Liver (tissue), 3 donors: Measurements from ENCODE around the gene WIPF2.

Experiments
- FOXA2 ChIP-seq: IDR thresholded peaks from 2 replicates; pipeline ENCODE4 v1.6.1; 2016; ENCODE audit warnings: antibody characterized with exemption
- GABPA ChIP-seq, 2 donors: IDR thresholded peaks in 1 of 2; conservative IDR thresholded peaks in 1 of 2; 2 replicates each; pipeline ENCODE4 v1.6.1; 2016; ENCODE audit warnings: antibody characterized with exemption in 2 of 2, mild to moderate bottlenecking in 1 of 2, moderate library complexity in 1 of 2
- RAD21 ChIP-seq, 2 donors: IDR thresholded peaks; 2 replicates each; pipeline ENCODE4 v1.6.1; 2016; ENCODE audit warnings: antibody characterized with exemption in 2 of 2, mild to moderate bottlenecking in 2 of 2
- SP1 ChIP-seq: IDR thresholded peaks from 2 replicates; pipeline ENCODE4 v1.6.1; 2018; ENCODE audit warnings: antibody characterized with exemption, mild to moderate bottlenecking
- TAF1 ChIP-seq: conservative IDR thresholded peaks from 2 replicates; pipeline ENCODE4 v1.6.1; 2016; ENCODE audit warnings: antibody characterized with exemption, mild to moderate bottlenecking
- YY1 ChIP-seq: IDR thresholded peaks from 2 replicates; pipeline ENCODE4 v1.6.1; 2016; ENCODE audit warnings: antibody characterized with exemption, mild to moderate bottlenecking
- TF ChIP-seq, protein P1 (sequence below): fragments of 150-350 bp; IDR thresholded peaks from 2 replicates; pipeline ENCODE4 v1.5.1; 2017; ENCODE audit warnings: improper control_type of control experiment, low read depth, low read length; ENCODE audit not compliant: missing input control
- TF ChIP-seq, protein P2 (sequence below): IDR thresholded peaks from 2 replicates; pipeline ENCODE4 v1.6.1; 2016; ENCODE audit warnings: antibody characterized with exemption
- TF ChIP-seq, protein P3 (sequence below): IDR thresholded peaks from 2 replicates; pipeline ENCODE4 v1.6.1; 2016; ENCODE audit warnings: antibody characterized with exemption, mild to moderate bottlenecking
- TF ChIP-seq, protein P4 (sequence below): IDR thresholded peaks from 2 replicates; pipeline ENCODE4 v1.6.1; 2016; ENCODE audit warnings: antibody characterized with exemption
- TF ChIP-seq, protein P5 (sequence below): IDR thresholded peaks from 2 replicates; pipeline ENCODE4 v1.6.1; 2016; ENCODE audit warnings: antibody characterized with exemption
- donor health status: healthy.
- donor health status: healthy.

DNA sequence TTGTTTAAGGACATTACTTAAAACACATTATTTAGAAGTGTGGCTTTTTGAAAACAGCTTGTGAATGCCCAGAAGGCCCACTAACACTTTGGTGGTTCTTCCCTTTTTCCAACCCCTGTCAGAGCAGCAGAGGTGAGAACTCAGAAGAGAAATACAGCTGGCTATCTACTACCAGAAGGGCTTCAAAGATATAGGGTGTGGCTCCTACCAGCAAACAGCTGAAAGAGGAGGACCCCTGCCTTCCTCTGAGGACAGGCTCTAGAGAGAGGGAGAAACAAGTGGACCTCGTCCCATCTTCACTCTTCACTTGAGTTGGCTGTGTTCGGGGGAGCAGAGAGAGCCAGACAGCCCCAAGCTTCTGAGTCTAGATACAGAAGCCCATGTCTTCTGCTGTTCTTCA, 48.8 kb upstream of the WIPF2 start:
- TF ChIP-seq YY1 (no peak), TAF1 (no peak), SP1 (no peak), RAD21 (IDR thresholded peaks at IDR 0.05) (no peak), GABPA (IDR thresholded peaks at IDR 0.05 in 1 of 2, conservative IDR thresholded peaks at IDR 0.05 in 1 of 2) (no peak), FOXA2 (no peak)
- TF ChIP-seq, protein P1, sequence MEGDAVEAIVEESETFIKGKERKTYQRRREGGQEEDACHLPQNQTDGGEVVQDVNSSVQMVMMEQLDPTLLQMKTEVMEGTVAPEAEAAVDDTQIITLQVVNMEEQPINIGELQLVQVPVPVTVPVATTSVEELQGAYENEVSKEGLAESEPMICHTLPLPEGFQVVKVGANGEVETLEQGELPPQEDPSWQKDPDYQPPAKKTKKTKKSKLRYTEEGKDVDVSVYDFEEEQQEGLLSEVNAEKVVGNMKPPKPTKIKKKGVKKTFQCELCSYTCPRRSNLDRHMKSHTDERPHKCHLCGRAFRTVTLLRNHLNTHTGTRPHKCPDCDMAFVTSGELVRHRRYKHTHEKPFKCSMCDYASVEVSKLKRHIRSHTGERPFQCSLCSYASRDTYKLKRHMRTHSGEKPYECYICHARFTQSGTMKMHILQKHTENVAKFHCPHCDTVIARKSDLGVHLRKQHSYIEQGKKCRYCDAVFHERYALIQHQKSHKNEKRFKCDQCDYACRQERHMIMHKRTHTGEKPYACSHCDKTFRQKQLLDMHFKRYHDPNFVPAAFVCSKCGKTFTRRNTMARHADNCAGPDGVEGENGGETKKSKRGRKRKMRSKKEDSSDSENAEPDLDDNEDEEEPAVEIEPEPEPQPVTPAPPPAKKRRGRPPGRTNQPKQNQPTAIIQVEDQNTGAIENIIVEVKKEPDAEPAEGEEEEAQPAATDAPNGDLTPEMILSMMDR = no peak
- TF ChIP-seq, protein P2, sequence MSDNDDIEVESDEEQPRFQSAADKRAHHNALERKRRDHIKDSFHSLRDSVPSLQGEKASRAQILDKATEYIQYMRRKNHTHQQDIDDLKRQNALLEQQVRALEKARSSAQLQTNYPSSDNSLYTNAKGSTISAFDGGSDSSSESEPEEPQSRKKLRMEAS = no peak
- TF ChIP-seq, protein P3, sequence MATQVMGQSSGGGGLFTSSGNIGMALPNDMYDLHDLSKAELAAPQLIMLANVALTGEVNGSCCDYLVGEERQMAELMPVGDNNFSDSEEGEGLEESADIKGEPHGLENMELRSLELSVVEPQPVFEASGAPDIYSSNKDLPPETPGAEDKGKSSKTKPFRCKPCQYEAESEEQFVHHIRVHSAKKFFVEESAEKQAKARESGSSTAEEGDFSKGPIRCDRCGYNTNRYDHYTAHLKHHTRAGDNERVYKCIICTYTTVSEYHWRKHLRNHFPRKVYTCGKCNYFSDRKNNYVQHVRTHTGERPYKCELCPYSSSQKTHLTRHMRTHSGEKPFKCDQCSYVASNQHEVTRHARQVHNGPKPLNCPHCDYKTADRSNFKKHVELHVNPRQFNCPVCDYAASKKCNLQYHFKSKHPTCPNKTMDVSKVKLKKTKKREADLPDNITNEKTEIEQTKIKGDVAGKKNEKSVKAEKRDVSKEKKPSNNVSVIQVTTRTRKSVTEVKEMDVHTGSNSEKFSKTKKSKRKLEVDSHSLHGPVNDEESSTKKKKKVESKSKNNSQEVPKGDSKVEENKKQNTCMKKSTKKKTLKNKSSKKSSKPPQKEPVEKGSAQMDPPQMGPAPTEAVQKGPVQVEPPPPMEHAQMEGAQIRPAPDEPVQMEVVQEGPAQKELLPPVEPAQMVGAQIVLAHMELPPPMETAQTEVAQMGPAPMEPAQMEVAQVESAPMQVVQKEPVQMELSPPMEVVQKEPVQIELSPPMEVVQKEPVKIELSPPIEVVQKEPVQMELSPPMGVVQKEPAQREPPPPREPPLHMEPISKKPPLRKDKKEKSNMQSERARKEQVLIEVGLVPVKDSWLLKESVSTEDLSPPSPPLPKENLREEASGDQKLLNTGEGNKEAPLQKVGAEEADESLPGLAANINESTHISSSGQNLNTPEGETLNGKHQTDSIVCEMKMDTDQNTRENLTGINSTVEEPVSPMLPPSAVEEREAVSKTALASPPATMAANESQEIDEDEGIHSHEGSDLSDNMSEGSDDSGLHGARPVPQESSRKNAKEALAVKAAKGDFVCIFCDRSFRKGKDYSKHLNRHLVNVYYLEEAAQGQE = no peak
- TF ChIP-seq, protein P4, sequence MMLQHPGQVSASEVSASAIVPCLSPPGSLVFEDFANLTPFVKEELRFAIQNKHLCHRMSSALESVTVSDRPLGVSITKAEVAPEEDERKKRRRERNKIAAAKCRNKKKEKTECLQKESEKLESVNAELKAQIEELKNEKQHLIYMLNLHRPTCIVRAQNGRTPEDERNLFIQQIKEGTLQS = no peak
- TF ChIP-seq, protein P5, sequence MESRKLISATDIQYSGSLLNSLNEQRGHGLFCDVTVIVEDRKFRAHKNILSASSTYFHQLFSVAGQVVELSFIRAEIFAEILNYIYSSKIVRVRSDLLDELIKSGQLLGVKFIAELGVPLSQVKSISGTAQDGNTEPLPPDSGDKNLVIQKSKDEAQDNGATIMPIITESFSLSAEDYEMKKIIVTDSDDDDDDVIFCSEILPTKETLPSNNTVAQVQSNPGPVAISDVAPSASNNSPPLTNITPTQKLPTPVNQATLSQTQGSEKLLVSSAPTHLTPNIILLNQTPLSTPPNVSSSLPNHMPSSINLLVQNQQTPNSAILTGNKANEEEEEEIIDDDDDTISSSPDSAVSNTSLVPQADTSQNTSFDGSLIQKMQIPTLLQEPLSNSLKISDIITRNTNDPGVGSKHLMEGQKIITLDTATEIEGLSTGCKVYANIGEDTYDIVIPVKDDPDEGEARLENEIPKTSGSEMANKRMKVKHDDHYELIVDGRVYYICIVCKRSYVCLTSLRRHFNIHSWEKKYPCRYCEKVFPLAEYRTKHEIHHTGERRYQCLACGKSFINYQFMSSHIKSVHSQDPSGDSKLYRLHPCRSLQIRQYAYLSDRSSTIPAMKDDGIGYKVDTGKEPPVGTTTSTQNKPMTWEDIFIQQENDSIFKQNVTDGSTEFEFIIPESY = no peak
